CD4-positive, alpha-beta T cell (primary cell): ENCODE measurements around the gene ADGRG1. TPM values are rescaled to one million over a fixed set of nuclear protein-coding genes. Genes with fewer than 3 reads are reported as not detected.

Source experiments
- ATAC-seq: fragments of 200-7000 bp; cut with Tn5 transposase; one replicate; pipeline ENCODE4 v1.10.0; 2022; ENCODE audit warnings: mild to moderate bottlenecking; ENCODE audit not compliant: poor library complexity
- CTCF ChIA-PET: fragments of 350-600 bp; sonication (Branson Sonifier 250); formaldehyde crosslinking; loops from one replicate; lab custom pipeline; 2021; ENCODE audit warnings: antibody characterized with exemption, inconsistent platforms; lab: Charles Lee
- POLR2A ChIA-PET: fragments of 350-600 bp; sonication (Branson Sonifier 250); formaldehyde crosslinking; loops from one replicate; lab custom pipeline; 2021; ENCODE audit warnings: antibody characterized with exemption, inconsistent platforms; lab: Charles Lee
- DNase-seq, 14 experiments: peaks; one replicate each; pipeline ENCODE4 v3.0.0-alpha.2; 2013 to 2020; ENCODE audit warnings: mixed read lengths in 2 of 14
- H3K27ac ChIP-seq, 2 donors: one replicate each; pipeline versions ENCODE4 v1.5.1 to v1.7.0; 2013; ENCODE audit warnings: low read length in 2 of 2, low read depth in 1 of 2, mild to moderate bottlenecking in 1 of 2
- H3K27me3 ChIP-seq, 2 experiments: 1 replicate in 1 of 2; 2 replicates in 1 of 2; pipeline versions ENCODE4 v1.6.1 to v1.7.0; 2013; ENCODE audit warnings: low read length in 2 of 2, control low read depth in 1 of 2, mild to moderate bottlenecking in 1 of 2, moderate library complexity in 1 of 2; ENCODE audit not compliant: insufficient read depth in 2 of 2, control insufficient read depth in 1 of 2
- H3K36me3 ChIP-seq: one replicate; pipeline ENCODE4 v1.6.1; 2013; ENCODE audit warnings: low read length, control low read depth; ENCODE audit not compliant: insufficient read depth
- H3K4me1 ChIP-seq: one replicate; pipeline ENCODE4 v1.6.1; 2013; ENCODE audit warnings: low read length, control low read depth; ENCODE audit not compliant: insufficient read depth
- H3K4me3 ChIP-seq: one replicate; pipeline ENCODE4 v1.5.1; 2013; ENCODE audit warnings: mild to moderate bottlenecking, low read length, moderate library complexity
- H3K9me3 ChIP-seq, 2 experiments: 1 replicate in 1 of 2; 2 replicates in 1 of 2; pipeline versions ENCODE4 v1.6.1 to v1.7.0; 2013; ENCODE audit warnings: low read length in 2 of 2, mild to moderate bottlenecking in 2 of 2, control low read depth in 1 of 2, moderate library complexity in 1 of 2; ENCODE audit not compliant: control insufficient read depth in 1 of 2, insufficient read depth in 1 of 2
- H3K27ac Mint-ChIP-seq: one replicate; pipeline ENCODE4 v1.8.0; 2020; ENCODE audit warnings: mixed read lengths
- H3K27me3 Mint-ChIP-seq: one replicate; pipeline ENCODE4 v1.8.0; 2021; ENCODE audit warnings: mixed read lengths
- H3K36me3 Mint-ChIP-seq: one replicate; pipeline ENCODE4 v1.8.0; 2021; ENCODE audit warnings: low read depth, mixed read lengths
- H3K4me1 Mint-ChIP-seq: one replicate; pipeline ENCODE4 v1.8.0; 2021; ENCODE audit warnings: low read depth, mixed read lengths
- H3K4me3 Mint-ChIP-seq: one replicate; pipeline ENCODE4 v1.8.0; 2020; ENCODE audit warnings: mild to moderate bottlenecking, mixed read lengths
- H3K9me3 Mint-ChIP-seq: one replicate; pipeline ENCODE4 v1.8.0; 2020; ENCODE audit warnings: mixed read lengths
- CTCF ChIP-seq: fragments of 200-600 bp; IDR thresholded peaks from one replicate; pipeline ENCODE4 v1.8.0; 2022; ENCODE audit warnings: antibody characterized with exemption, mild to moderate bottlenecking
- intact Hi-C, 2 experiments: fragments of 100-400 bp; cut with DNase I in 1 of 2; cut with micrococcal nuclease in 1 of 2; formaldehyde crosslinking; loops; one replicate each; pipeline versions ENCODE4 v1.15.1 to v1.9.0; 2023 to 2025; cut with DNase I, micrococcal nuclease
- total RNA-seq, 174 experiments: library from RNA in 2 of 174; stranded (reverse) in 2 of 174; gene quantifications; one replicate each; pipeline ENCODE4 v1.2.3 and lab custom pipeline; 2021 to 2026

ADGRG1 gene
- total RNA-seq, 2 experiments from 2014 or later = 1.8 to 2.3 TPM

- H3K27ac ChIP-seq = no peak overlapping the region
- no peaks in the 10 kb centered on the region for H3K9me3 Mint-ChIP-seq
- intact Hi-C loops = no loop called here
- DNase-seq = peak in 1 of 14 experiments; percentile 11
- CTCF ChIA-PET = no interaction called here
- no peaks in the 10 kb centered on the region for H3K4me1 Mint-ChIP-seq
- no peaks in the 10 kb centered on the region for H3K27me3 ChIP-seq
- H3K36me3 ChIP-seq = no peaks in the 10 kb centered on the region
- no peaks in the 10 kb centered on the region for H3K27me3 Mint-ChIP-seq
- H3K9me3 ChIP-seq = no peaks in the 10 kb centered on the region
- H3K4me3 ChIP-seq = no peak overlapping the region
- ATAC-seq = no peak
- no peak for TF ChIP-seq CTCF
- no peaks in the 10 kb centered on the region for H3K36me3 Mint-ChIP-seq
- H3K27ac Mint-ChIP-seq = no peak overlapping the region
- peaks cover 3% of the 10 kb centered on the region for H3K4me1 ChIP-seq
- no peak overlapping the region for H3K4me3 Mint-ChIP-seq
- POLR2A ChIA-PET = no interaction called here
Observed at GRCh38 chr16:57618296-57619132, 9.9 kb upstream of the ADGRG1 start.

- intact Hi-C loops = no loop called here
- Histone ChIP-seq H3K36me3 (no peaks in the 10 kb centered on the region), H3K27ac (no peak overlapping the region), H3K27me3 (no peaks in the 10 kb centered on the region), H3K4me1 (peaks cover 3% of the 10 kb centered on the region), H3K9me3 (no peaks in the 10 kb centered on the region), H3K4me3 (no peak overlapping the region)
- H3K36me3 Mint-ChIP-seq = no peaks in the 10 kb centered on the region
- ChIA-PET CTCF (no interaction called here), POLR2A (no interaction called here)
- no peaks in the 10 kb centered on the region for H3K4me1 Mint-ChIP-seq
- no peak for TF ChIP-seq CTCF
- H3K27ac Mint-ChIP-seq = no peak overlapping the region
- H3K4me3 Mint-ChIP-seq = no peak overlapping the region
- DNase-seq (peak in 1 of 14 experiments; percentile 6), ATAC-seq (no peak)
- H3K9me3 Mint-ChIP-seq = no peaks in the 10 kb centered on the region
- H3K27me3 Mint-ChIP-seq = no peaks in the 10 kb centered on the region
Observed at GRCh38 chr16:57619133-57619605, 9.3 kb upstream of the ADGRG1 start.

- CTCF ChIA-PET = no interaction called here
Observed at GRCh38 chr16:57619606-57620334, 8.7 kb upstream of the ADGRG1 start.

More at GRCh38 chr16:57619606-57620334, 8.7 kb upstream of the ADGRG1 start:
- ATAC-seq (no peak), DNase-seq (peak in 1 of 14 experiments; percentile 17)
- Mint-ChIP-seq H3K4me3 (no peak overlapping the region), H3K27me3 (no peaks in the 10 kb centered on the region), H3K9me3 (no peaks in the 10 kb centered on the region), H3K27ac (no peak overlapping the region), H3K36me3 (no peaks in the 10 kb centered on the region), H3K4me1 (no peaks in the 10 kb centered on the region)
- Histone ChIP-seq H3K27me3 (no peaks in the 10 kb centered on the region), H3K4me3 (no peak overlapping the region), H3K9me3 (no peaks in the 10 kb centered on the region), H3K4me1 (no peaks in the 10 kb centered on the region), H3K27ac (no peak overlapping the region), H3K36me3 (no peaks in the 10 kb centered on the region)
- no peak for TF ChIP-seq CTCF
- intact Hi-C loops = no loop called here
- POLR2A ChIA-PET = no interaction called here
